ENCODE data around the gene CYB561D1.

DNA sequence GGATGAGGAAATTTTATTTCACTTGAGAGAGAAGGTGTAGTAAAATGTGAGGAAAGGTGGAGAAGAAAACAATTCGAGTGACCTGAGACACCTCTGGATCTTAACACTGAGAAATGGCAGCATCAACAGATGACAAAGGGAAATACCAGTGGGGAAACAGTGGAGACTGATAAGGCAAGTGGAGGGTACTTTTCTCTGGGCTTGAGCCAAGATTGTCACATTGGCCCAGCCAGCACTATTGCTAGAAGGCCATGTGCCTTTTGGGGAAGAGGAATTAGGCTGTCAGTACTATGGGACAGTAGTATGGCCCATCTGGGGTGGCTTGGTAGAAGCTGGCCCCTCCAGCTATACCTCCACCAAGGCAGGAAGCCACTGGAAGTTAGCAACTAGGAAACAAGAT, 19.2 kb upstream of the CYB561D1 start:
- no peak for TF ChIP-seq EZH2 (IDR thresholded peaks at IDR 0.05)
- no peak for TF ChIP-seq POLR2AphosphoS5 (IDR thresholded peaks at IDR 0.05; ENCODE audit: borderline replicate concordance, low read depth, low read length)
- TF ChIP-seq FOXP2 (optimal IDR thresholded peaks at IDR 0.05; ENCODE audit: control extremely low read depth, extremely low read length, insufficient read depth), result no peak

All from SK-N-MC (cell line).